Amniotic stem cell (primary cell): ENCODE data around the gene BCL2.

Experiments
- DNase-seq: peaks from one replicate; lab custom pipeline; 2025; lab: John Stamatoyannopoulos, UW

The BCL2 gene

DNA sequence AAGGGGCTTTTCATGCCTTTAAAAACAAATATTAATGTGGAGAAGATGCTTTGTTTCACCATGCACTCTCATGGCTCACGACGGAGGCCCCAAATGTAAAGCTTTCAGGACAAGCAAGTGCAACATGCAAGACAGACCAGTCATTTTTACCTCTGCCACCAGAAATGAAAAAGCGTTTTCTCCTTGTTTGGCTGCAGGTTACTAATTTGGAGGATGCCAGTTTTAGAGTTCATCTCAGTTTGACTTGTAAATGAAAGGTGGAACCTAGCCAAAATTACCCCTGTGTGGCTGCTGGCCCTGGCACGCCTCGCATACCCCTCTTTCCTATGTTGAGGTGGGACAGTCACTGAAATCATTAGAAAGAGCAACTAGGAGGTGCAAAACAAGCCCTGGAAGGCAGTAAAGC is 138.6 kb downstream of the BCL2 start:
- no peak for DNase-seq

DNA sequence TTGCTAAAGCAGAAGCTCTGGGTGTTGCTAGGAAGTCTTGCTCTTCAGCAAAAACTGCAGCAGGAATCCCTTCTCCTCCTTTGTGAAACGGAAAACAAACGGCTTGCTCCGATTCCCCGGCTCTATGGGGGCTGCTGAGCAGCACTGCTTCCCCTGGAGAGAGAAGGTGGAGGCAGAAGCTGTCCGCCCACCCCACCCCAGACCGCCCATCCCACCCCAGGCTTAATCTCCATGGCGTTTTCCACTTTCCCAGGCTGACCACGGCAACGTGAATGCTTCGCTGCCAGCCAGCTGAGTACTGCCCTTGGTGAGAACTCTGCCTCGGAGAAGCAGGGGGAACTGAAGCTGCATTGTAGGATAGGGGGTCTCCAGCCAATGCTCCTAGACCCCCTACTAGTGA is 139.2 kb downstream of the BCL2 start:
- no peak for DNase-seq

DNA sequence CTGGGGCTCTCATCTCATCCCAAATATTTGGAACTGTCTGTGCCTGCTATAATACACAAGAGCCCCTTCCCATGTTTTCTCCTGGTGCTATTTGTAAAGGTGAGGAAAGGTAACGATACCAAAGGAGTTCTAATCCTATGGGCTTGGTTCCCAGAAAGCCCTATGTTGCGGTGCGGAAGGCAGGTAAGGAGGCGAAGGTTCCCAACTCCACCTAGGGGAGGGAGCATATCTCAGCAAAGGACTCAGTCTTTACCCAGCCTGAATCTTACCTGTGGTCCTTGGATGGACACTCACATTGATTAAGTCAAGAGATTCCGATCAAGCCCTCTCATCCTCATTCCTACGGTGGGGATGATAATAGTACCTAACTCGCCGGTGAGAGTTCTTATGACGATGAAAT is 140.1 kb downstream of the BCL2 start:
- DNase-seq: no peak

DNA sequence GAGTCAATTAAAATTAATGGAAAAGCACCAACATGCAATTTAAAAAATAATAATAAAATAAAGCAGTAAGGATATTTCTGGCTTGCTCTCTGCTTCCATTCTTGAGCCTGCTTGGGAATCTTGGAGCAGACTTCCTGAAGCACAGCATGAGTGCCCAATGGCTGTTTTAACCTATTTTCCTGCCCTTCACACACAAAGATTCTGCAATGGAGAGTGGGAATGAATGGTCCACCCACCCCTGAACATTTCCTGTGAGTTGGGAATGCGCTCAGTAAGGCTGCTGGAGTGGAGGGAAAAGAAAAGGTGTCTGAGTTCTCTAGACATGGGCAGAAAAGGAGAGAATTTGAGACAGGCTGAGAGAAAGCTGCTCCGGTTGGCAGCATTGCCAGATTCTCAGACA is 140.6 kb downstream of the BCL2 start:
- no peak for DNase-seq

DNA sequence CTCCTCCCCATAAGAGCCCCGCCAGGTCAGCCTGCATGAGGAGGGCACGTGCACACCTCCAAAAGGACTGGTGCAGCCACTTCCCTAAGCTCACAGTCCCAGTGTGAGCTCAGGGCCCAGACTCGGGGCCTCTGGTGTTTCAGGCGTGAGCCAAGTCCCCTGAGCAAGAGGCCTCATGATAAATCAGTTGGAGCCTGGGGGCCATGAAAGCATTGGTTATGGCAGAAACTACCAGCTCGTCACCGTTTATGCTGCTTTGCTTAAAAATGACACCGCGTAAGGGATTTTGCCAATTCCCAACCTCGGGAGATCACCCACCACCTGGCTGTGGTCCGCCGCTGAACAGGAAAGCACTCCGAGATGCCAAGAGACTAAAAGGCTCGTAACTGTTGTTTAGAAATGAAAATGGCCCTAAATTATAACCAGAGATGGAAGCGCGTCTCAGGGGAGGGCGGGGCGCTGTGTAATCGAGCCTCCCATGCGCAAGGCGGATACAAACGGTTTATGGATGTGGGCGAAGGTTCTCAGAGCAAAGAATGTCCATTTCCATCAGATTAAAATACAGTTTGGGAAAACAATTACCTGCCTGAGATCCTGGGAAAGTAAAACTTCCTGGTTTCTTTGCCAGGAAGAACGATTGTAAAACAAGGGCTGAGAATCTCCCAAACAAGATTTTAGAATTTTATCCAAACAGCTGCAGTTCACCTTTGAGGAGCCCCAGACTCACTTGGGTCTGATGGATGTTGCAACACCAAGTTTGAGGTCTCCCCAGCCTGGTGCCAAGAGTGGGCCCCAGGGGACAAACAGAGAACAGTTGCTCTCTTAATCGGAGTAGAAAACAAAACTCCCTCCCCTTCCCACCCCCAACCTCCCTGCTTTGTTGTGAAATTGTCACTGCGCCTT is 141.4 kb downstream of the BCL2 start:
- DNase-seq: no peak

DNA sequence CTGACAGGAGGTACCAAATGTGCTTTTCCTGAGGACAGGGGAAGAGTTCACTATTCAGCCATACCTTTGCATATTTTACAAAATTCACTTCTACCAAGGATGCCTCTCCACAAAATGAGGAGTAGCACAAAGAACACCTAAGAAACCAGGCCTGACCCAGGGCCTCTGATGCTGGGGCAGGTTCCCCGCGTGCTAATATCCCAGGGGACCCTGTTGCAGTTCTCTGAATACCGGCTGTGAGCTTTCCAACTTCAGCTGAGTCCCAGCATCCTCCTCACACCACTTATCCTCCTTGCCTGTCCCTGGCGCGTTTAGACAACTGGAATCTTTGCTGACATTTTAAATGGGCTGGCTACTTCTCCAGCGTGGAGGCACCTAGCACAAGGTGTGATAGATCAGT is 142.3 kb downstream of the BCL2 start:
- DNase-seq: no peak

DNA sequence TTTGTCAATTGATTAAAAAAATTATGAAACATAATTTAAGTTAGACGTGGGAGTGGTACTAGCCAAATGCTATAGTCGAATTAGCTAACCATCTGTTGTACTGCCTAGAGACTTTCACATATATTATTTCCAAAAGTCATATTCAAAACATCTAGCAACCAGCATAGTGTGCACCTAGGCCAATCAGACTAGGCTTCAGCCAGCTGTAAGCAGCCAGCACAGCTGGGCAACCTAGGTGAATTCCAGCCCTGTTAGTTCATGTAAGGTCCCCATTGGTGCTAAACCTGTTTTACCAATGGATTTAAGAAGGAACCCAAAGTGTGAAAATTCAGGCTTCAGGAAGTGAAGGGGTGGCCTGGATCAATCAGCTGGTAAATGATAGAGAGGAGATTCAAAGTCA is 144.3 kb downstream of the BCL2 start:
- no peak for DNase-seq

DNA sequence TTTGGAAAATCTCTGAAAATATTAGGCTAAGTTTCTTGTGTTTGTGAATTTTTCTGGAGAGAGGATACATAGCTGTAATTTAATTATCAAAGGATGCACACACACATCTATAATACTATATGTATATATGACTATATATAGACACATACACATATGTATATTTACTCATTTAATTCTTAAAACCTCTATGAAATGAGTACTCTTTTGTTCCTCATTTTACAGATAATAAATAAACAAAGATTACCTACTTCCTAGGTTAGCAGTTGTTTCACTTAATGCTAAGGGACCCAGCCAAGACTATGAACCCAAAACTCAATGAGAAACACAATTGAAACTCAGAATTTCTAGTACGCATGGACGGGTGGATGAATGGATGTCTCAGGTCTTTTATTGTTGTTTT is 145.6 kb downstream of the BCL2 start:
- DNase-seq: no peak

DNA sequence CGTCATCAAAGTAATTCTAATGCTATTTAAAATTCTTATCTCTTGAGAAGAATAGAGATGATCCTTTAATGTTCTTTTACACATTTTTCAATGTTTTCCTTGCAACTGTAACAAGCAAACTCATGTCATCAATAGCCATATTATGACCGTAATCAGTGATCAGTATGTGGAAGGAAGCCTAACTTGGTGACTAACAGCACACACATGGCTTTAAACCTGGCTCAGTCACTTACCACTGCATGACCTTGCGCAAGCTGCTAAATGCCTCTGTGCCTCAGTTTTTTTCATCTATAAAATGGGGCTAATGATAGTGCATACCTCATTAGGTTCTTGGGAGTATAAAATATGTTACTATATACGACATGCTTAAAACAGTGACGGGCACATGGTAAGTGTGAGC is 149.7 kb downstream of the BCL2 start:
- DNase-seq: no peak

DNA sequence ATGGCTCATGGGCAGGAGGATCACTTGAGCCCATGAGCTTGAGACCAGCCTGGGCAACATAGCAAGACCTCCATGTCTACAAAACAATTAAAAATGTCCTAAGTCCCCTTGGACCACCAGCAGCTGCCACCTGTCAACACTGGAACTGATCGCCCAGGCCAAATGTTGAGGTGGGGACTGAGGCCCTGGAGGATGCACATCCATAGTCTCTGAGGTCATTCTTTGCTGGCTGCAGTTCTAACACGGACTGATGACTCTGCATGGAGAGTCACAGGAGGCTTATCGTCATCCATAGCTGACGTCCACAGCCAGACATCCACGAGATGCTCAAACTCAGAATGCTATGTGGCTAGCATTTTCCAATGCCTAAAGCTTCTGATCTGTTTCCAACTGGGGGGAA is 151.3 kb downstream of the BCL2 start:
- no peak for DNase-seq

DNA sequence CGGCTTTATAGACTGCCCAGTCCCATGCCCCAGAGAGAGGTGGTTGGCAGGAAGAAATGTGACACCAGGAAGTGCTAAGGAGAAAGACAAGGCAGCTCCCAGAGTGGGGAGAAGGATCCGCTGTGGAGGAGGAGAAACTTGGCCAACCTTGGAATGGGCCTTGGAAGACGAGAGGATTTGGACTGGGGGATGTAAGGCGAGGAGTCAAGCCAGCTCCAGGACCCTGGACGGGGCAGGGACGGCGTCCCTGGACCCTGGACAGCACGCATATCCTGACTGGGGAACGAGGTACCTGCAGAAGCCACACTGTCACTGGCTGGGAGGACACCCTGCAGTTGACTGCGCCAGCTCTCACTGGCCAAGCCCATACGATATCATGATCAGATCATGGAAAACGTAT is 153.4 kb downstream of the BCL2 start:
- no peak for DNase-seq

DNA sequence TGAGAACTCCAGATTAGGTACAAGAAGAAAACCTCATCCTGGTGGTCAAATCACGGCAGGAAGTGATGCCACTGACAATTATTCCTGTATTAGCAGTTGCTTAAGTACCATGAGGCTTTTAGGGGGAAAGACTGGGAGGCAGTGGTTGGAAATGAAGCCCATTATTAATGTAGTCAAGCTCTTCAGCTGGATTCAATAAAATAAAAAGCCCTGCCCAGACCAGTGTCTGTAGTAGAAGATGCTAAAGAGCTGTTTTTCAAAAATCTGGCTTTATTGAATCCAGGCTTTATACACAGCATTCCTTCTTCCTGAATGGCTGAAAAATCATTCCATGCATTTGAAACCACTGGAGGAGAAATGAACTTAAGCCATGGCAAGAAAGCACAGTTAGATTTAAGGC is 155.2 kb downstream of the BCL2 start:
- no peak for DNase-seq

DNA sequence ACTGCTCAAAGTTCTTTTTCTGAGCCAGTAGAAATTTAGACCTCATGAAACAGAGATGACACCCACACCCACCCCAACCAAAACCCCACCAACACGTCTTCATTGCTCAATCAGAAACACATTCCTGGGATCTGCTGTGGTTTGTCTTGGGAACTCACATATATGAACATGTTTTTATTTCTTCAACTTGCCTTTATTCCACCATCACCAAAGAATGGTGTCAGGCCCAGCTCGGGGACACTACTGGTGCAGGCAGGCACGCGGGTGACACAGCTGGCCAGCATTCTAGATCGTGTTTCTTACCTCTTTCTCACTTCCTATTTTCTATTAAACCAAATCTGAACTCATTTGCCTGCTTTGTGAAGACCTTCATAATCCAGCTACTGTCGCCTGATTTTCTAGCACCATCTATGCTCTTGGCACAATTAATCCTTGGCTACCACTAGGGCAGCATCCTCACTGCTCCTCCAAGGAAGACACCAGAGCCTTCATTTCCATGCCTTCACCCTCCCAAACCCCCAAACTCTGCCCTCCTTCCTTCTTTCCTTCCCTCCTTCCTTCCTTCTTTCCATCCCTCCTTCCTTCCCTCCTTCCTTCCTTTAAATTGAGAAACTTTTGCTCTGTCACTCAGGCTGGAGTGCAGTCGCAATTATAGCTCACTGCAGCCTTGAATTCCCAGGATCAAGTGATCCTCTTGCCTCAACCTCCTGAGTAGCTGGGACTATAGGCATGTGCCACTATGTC is 157.1 kb downstream of the BCL2 start:
- DNase-seq: no peak

DNA sequence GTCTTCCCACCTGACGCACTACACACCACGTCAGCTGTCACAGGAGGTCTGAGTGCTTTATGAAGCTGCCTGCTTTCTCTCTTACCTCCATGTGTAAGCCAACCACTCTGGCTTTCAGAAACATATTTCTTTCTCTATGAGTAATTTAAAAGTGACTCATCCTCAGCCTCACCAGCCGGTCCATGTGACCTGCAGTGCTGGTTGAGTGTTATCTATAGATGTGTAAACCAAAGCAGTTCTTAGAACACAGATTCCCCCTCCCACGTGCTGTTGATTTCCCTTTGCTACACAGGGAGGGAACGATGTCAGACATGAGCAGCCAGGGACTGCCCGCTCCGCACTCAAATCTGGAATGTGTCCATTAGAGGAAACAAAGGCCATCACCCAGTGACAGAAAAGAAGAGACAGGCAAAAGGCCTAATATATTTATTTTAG is 157.8 kb downstream of the BCL2 start:
- DNase-seq: peak; percentile 78

DNA sequence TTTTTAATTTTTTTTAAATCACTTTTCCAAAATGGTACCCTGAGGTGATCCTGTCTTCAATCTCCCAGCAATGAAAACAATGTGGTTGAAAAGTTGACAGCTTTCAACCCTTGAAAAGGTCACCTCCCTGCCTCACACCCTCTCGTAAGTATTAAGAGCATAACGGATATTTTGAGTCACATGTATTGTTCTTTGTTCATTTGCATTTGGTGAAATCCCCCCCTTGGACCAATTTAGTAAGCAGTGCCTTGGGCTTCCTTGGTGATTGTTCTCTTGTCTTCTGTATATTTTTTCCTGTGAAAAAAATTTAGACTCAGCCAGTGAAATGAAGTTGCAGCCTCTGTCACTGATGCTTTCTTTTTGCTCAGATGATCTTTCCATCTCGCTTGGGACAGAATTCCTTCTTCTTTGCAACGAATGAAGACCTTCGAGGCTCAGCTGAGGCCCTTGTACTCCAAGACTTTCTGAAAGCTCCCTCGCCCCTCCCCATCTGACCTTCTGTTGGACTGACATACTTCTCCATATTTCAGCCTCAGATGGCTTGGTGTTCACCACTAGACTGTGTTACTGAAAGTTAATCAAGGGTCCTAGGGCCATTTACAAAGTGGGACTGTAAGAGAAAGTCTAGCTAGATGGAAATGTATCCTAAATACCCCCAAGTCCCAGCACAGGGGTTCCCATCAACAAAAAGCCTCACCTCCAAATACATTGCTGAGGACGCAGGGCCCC is 158.4 kb downstream of the BCL2 start:
- DNase-seq: no peak

DNA sequence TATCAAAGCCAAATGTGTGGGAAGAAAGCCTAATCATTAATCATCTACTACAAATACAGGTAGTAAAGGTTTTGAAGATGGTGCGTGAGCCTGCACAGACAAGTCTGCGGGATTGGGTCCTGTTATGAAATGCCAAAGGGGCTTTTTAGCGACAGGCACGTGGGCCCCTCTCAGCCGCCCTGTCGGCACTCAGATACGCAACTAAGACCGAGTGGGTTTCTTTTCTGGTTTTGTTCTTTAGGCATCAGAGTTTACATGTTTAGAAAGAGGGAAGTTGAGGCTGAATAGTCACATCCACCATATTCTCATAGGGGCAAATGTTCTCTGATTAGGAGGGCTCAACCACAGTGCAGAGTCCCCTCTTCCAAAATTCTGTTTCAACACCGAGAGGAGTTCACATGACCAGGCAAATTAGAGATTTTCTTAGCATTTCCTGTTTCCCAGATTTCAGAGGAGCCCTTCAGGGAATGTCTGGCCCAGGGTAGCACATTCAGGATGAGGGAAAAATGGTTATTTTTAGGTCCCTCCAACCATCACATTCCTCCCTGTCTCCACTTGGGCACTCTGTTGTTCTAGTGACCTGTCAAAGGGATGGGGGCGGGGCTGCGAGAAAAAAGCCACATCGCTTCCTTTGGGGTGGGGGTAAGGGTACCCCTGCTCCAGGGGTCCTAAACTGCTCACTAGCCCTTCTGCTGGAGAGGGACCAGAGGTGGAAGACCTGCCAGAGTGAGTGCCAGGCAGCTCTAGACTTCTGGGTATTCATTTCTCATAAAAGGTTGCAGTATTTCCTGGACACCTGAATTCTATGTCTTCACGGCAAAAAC is 159.2 kb downstream of the BCL2 start:
- no peak for DNase-seq

DNA sequence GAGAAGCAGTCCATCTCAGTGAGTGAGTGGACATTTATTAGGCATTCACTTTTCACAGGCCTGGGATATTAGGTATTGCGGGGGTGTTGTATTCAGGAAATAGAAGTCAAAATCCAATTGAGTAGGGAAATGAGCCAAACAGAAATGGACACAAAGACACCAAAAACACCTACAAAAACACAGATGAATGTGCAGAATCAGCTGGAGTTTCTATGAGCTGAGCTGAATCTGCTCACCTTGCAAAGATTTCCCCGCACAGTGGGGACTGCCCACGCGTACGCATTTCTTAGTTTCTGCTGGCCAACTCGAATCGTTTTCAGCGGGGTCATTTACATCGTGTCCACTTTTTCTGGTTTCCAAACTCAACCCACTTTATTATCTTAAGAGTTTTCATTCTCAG is 160.0 kb downstream of the BCL2 start:
- no peak for DNase-seq

DNA sequence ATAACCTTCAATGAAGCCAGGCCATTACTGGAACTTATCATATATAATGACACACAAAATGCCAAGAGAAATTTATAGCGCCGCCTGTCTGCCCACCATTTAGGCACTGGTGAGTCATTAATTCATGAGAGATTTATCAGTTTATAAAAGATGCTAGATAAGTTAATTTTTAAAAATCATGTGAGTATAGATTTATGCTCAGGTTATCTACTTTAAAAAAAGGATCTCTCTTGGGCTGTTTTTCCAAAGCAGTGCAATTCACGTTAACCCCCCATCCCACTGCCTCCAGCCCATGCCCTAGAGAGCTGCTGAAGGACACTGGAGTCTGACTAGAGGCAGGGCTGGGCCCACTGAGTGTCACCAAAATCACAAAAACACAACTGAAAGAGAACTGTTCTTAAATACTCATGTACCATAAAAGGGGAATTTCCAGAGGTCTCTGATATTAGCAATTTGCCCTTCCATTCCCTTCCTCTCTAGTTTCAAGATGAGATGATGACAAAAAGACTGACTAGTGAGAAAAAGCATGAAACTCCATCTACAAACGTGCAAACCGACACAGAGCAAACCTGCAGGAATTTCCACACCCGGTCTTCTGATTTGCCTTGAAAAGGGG is 160.8 kb downstream of the BCL2 start:
- no peak for DNase-seq

DNA sequence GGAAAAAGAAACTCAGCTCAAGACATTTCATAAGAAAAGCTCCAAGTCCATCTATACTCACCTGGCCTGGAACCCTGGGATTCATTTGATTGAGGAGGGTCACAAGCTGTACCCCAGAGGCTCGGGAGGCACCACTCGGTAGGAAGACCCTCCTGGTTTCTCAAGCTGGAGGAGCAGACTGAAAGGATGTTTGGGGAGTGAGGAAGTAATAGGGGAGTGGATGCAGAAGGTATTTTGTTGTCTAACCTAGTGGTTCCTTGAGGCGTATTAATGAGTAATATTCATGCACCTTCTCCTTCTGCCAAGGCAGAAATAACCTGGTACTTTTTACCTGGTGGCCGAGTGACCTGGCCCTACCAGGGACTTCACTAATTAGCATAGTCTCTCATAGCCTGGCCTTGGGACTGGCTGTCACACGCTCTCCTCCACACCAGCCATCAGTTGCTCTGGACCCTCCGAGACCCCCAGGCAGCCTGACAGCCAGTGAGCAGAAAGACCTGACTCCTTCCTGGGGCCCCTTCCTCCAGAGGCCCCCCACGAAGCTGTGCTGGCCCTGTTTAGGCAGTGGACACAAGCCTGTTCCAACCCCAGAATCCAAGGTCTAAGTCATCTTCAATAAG is 161.4 kb downstream of the BCL2 start:
- no peak for DNase-seq

DNA sequence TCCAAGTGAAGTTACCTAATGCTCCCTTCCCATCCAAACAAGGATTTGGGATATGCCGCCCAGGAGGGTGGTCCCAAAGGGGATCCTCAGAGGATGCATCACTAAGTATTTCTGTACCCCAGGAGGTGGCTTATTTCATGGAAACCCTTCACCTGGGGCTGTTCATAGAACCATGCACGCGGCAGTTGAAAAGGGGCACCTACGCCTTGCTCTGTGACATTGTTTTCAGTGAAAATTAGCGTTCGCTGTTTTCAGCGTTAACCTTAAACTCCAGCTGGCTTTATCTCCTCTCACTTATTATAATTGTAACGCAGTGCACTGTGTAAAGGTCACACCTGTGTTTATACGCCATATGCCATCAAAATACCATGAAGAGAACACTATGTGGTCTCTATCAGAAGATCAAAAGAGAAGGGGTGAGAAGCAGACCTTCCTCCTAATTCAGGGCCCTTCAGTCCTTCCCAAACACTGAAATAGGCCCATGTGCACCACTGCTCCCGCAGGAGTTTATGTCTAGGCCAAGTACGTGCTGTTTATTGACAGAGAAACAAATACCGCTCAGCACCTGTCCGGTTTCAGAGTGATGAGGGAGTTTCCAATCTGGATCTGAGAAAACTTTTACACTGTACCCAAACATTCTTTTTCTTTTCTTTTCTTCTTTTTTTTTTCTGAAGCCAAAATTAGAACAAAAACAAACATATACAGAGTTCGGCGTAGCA is 162.1 kb downstream of the BCL2 start:
- DNase-seq: no peak
